AG08395 (cell line): ENCODE data around the gene GPR139.

Source experiments
- DNase-seq: peaks from one replicate; pipeline ENCODE4 v3.0.0; 2012; ENCODE audit warnings: mixed read lengths, low spot score

GPR139 gene

DNA sequence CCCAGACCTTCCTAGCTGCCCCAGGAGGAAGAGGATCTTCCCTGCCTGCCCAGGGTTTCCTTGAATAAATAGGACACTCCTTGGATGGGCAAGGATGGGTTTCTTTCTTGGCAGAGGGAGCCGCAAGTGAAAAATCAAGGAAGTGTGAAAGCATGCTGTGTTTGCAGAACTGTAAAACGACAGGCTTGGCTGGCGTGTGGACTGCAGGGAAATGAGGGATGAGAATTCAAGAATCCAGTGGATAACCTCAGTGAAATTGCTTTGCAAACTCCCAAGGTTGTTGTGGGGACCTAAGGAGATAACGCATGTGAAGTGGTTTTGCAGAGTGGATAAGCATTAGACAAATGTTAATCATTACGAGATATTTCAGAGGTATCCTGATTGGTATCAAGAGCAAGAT is 20.4 kb downstream of the GPR139 start:
- DNase-seq, result no peak

- DNase-seq, result no peak
Measured at GRCh38 chr16:20051611-20052010, 22.1 kb downstream of the GPR139 start.

GRCh38 chr16:20051147-20051546 is 22.5 kb downstream of the GPR139 start:
- no peak for DNase-seq

GRCh38 chr16:20049831-20050230 is 23.9 kb downstream of the GPR139 start:
- DNase-seq, result no peak

- DNase-seq, result no peak
Measured at GRCh38 chr16:20045886-20046285, 27.8 kb downstream of the GPR139 start.

DNA sequence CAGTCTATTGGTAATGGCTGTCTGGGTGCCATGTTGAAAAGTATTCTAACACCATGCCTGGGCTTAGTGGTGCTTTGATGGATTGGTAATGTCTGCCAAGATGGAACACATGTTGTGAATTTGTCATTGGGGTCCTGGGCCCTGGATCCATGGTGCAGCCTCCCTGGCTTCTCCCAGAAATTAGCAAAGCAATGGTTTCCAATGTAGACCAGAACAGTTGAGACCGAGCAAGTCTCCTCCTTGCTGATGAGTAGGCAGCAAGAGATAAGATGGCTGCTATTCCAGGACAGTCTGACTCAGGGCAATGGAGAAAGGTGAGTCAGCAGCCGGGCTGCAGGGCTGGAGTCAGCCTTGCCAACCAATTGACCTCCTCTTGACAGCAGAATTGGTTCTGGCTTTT is 30.8 kb downstream of the GPR139 start:
- no peak for DNase-seq

- DNase-seq, result no peak
Measured at GRCh38 chr16:20041924-20042596, 31.6 kb downstream of the GPR139 start.

DNA sequence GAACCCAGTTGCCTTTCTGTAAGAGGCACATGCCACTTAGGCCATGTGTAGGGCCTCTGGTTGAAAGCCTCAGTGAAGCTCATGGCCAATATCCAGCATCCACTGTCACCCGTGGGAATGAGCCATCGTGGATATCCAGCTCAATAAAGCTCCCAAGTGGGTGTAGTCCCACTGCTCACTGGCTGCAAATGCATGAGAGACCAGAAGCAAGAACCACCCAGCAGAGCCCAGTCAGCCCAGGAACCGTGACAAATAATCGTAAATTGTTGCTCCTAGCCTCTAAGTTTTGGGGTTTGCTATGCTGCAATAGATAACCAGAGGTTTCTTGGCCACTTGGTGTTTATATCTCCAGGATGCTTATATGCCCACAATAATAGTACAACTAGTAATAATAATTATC is 33.7 kb downstream of the GPR139 start:
- no peak for DNase-seq

- no peak for DNase-seq
Measured at GRCh38 chr16:20029611-20030010, 44.1 kb downstream of the GPR139 start.

DNA sequence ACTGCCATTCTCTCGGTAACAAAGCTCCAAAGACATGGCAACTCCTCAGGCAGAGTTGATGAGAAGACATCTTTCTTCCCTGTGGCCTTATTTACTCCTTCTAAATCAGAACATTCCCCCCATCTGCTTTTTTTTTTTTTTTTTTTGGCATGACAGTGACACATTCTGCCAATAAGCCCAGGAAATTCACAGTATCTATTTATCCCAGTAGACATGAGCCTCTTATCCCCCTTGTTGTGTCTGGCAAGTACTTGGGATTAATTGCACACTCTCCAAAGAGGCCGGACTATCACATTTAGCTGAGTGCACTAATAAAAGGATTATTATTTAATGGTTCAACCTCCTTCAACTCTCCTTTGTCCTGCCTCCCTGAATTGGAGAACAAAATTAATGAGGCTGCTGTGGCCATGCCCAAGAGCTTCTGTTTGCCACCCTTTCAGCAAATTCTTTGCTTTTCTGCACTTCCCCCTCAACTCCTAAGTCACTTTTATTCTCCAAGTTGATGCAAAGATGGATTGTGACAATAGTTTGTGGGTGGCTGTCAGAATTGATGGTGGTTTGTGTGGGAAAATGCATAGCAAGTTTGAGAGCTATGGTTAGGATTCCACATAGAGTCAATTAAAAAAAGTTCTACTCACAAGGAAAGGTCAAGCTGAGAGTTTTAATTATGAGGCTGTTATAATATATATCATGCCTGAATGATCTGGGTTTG is 47.2 kb downstream of the GPR139 start:
- no peak for DNase-seq

- DNase-seq, result no peak
Measured at GRCh38 chr16:20023190-20023589, 50.5 kb downstream of the GPR139 start.

- no peak for DNase-seq
Measured at GRCh38 chr16:20020976-20021375, 52.7 kb downstream of the GPR139 start.

DNA sequence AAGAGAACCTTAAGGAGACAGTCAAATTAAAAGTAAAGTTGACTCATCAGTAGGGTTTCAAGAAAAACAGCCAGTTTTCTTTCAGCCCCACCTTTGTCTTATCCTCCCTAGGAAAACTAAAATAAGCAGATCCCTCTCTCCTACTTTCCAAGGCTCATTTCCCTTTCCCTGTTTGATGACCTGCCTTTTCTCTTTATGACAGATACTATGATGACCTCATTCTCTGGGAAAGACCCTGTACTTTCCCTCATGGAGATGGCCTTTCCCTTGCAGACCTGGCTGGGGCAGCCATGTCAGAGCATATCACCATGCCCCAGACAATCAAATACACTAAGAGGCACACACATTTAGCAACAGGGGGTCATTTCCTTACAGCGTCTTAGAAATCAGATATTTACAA is 53.6 kb downstream of the GPR139 start:
- no peak for DNase-seq

- DNase-seq, result no peak
Measured at GRCh38 chr16:20016234-20016633, 57.5 kb downstream of the GPR139 start.

DNA sequence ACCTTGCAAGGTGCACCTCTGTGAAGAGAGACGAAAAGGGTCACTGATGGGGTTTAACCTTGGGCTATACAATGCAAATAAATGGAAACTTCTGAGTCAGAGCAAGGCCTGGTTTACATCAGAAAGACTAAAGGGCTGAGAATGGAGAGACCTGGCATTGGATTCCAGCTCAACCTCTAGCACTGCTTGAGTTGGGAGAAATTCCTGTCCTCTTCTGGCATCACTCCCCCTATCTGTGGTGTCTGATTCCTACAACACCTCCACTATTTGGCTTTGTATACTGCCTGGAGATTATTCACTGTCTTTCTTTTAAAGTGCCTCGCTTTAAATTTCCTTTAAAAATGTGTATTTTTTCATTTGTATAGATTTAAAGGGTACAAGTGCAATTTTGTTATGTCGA is 68.8 kb downstream of the GPR139 start:
- DNase-seq, result no peak

DNA sequence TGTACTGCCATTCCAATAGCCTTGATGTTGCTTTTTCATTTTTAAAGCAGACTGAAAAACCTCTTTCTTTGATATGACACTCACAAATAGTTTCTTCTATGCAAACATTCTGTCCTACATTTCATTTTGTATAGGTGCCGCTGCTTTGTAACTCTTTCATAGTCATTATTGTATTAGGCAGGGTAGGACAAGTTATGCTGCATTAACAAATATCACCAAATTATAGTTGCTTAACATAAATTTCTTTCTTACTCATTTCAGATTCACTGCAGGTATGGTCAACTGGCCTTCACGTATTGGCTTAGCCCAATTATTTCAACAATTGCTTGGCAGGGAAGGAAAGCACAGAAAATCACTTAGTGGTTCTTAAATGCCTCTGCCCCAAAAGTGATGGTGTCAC is 70.8 kb downstream of the GPR139 start:
- no peak for DNase-seq

DNA sequence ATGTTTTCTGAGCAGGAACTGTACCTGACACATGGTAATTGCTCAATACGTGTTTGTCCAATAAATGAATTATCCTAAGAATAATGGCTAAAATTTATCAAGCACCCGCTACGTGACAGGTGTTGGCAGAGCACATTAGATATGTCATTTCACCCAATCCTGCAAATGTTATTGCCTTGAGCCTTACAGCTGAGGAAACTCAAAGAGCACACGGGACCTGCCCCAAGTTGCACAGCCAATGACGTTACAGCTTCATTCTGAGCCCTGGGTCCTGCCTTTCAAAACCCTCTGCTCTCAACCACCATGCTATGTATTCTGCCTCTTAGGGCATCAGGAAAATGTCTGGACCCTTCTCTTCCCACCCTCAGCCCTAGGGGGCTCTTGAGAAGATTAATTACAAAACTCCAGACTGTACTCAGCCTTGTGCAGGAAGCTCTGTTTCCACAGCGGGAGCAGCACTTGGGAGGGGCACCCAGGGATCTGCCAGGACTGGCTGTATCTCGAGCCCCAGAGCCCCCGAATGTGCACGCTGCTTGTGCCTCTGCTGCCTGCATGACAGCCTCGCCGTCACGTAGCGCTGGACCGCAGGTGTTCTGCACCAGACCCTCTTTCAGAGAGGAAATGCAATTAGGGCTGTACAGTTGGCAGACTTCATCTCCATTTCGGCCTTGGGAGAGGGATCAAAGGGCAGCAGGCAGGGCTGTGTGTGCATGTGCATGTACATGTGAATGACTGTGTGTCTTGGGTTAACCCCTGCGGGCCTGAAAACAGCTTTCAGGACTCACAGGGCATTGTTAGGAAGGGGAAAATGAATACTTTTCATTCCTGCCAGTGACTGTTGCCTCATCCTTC is 71.6 kb downstream of the GPR139 start:
- no peak for DNase-seq

DNA sequence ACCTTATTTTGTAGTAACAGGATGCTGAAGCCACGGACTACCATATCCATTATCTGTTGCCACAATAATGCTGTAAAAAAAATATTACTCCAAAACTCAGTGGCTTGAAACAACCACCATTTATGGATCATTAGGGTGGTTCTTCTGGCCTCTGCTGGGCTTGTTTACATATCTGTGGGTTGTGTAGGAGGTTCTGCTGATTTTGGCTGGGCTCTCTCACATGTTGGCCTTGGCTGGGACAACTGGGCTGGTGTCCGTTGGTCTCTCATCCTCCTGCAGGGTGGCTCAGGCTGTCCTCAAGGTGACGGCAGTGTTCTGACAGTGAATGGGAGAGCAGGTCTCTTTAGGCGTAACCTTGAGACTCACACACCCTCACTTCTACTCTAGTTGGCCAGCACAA is 76.0 kb downstream of the GPR139 start:
- no peak for DNase-seq

DNA sequence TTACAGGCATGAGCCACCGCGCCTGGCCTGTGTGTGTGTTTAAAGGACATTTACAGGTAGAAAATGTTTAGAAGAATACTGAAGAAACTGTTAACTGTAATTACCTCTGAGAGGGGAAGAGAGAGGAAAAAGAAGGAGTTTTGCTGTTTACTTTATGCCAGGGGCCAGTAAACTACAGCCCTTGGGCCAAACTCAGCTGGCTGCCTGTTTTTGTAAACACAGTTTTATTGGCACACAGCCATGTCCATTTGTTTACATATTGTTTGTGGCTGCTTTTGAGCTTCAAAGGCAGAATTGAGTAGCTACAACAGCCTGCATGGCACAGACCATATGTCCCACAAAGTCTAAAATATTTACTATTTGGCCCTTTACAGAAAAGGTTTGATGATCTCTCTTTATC is 76.4 kb downstream of the GPR139 start:
- no peak for DNase-seq

GRCh38 chr16:19994466-19995170 is 79.1 kb downstream of the GPR139 start:
- no peak for DNase-seq

DNA sequence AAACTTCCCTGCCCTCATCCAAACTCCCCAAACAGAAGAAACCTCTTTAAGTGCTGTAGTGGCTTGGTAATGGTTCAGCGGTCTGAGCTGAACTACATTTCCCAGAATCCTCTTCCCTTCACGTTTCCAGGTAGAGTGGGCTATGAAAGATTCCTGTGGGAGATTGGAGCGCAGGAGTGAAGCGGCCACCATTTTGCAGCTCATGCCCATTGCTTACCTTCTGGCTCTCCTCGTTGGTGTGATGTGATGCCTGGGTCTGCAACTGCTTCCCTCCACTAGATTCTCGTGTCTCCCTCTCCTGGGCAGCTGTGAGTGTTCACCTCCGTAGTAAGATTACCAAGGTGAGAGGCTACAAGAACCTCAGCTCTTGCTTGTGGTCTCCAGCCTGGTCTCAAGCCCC is 82.1 kb downstream of the GPR139 start:
- DNase-seq, result no peak

GRCh38 chr16:19984135-19984534 is 89.6 kb downstream of the GPR139 start:
- DNase-seq, result no peak
